Astrocyte (in vitro differentiated cells and primary cell): ENCODE measurements around the gene IL10. TPM values are rescaled to one million over a fixed set of nuclear protein-coding genes. Genes with fewer than 3 reads are reported as not detected.

Experiments
- DNase-seq: peaks from one replicate; pipeline ENCODE4 v3.0.0-alpha.2; 2010; ENCODE audit warnings: low read depth
- FAIRE-seq: peaks from 2 replicates; lab custom pipeline; 2011; peaks lifted over from hg19 to GRCh38; lab: Jason Lieb, UNC
- H2AFZ ChIP-seq: 2 replicates; pipeline ENCODE4 v1.6.0; 2012; ENCODE audit warnings: low read depth, low read length, inconsistent platforms
- H3K27ac ChIP-seq: 2 replicates; pipeline ENCODE4 v1.5.1; 2011; ENCODE audit warnings: low read depth, low read length, inconsistent platforms
- H3K27me3 ChIP-seq: 2 replicates; pipeline ENCODE4 v1.6.0; 2011; ENCODE audit warnings: low read length, inconsistent platforms; ENCODE audit not compliant: insufficient read depth
- H3K36me3 ChIP-seq: 2 replicates; pipeline ENCODE4 v1.5.1; 2011; ENCODE audit warnings: low read length, inconsistent platforms; ENCODE audit not compliant: insufficient read depth
- H3K4me1 ChIP-seq: 2 replicates; pipeline ENCODE4 v1.5.1; 2011; ENCODE audit warnings: low read length, inconsistent platforms; ENCODE audit not compliant: insufficient read depth
- H3K4me2 ChIP-seq: 2 replicates; pipeline ENCODE4 v1.6.0; 2012; ENCODE audit warnings: low read length, inconsistent platforms
- H3K4me3 ChIP-seq: 2 replicates; pipeline ENCODE4 v1.5.1; 2011; ENCODE audit warnings: low read depth, mild to moderate bottlenecking, low read length, inconsistent platforms; ENCODE audit not compliant: insufficient read depth
- H3K79me2 ChIP-seq: 2 replicates; pipeline ENCODE4 v1.6.0; 2012; ENCODE audit warnings: mild to moderate bottlenecking, low read length, inconsistent platforms; ENCODE audit not compliant: insufficient read depth
- H3K9ac ChIP-seq: 2 replicates; pipeline ENCODE4 v1.6.0; 2012; ENCODE audit warnings: mild to moderate bottlenecking, low read length, inconsistent platforms
- H3K9me3 ChIP-seq: 2 replicates; pipeline ENCODE4 v1.5.1; 2012; ENCODE audit warnings: low read depth, mild to moderate bottlenecking, low read length, inconsistent platforms; ENCODE audit not compliant: insufficient read depth
- H4K20me1 ChIP-seq: 2 replicates; pipeline ENCODE4 v1.6.0; 2012; ENCODE audit warnings: low read length, inconsistent platforms; ENCODE audit not compliant: insufficient read depth
- H3K27ac Mint-ChIP-seq: one replicate; pipeline ENCODE4 v1.8.0; 2021; ENCODE audit warnings: mild to moderate bottlenecking, mixed read lengths; ENCODE audit not compliant: unreplicated experiment
- H3K27me3 Mint-ChIP-seq: one replicate; pipeline ENCODE4 v1.8.0; 2021; ENCODE audit warnings: low read depth, mixed read lengths; ENCODE audit not compliant: unreplicated experiment
- H3K36me3 Mint-ChIP-seq: one replicate; pipeline ENCODE4 v1.8.0; 2021; ENCODE audit warnings: low read depth, mixed read lengths; ENCODE audit not compliant: unreplicated experiment
- H3K4me1 Mint-ChIP-seq: one replicate; pipeline ENCODE4 v1.8.0; 2021; ENCODE audit warnings: low read depth, mixed read lengths; ENCODE audit not compliant: unreplicated experiment
- H3K4me3 Mint-ChIP-seq: one replicate; pipeline ENCODE4 v1.8.0; 2021; ENCODE audit warnings: mild to moderate bottlenecking, moderate library complexity, mixed read lengths; ENCODE audit not compliant: unreplicated experiment
- H3K9me3 Mint-ChIP-seq: one replicate; pipeline ENCODE4 v1.8.0; 2021; ENCODE audit warnings: mild to moderate bottlenecking, mixed read lengths; ENCODE audit not compliant: unreplicated experiment
- EZH2 ChIP-seq: IDR thresholded peaks from 2 replicates; pipeline ENCODE4 v1.6.1; 2012; ENCODE audit warnings: mild to moderate bottlenecking, low read length, inconsistent platforms; ENCODE audit not compliant: insufficient read depth
- total RNA-seq: library from RNA; stranded (reverse); gene quantifications from 2 replicates; pipeline ENCODE4 v1.2.1, GENCODE V29; 2021
- TF ChIP-seq, protein P1 (sequence below): IDR thresholded peaks from 2 replicates; pipeline ENCODE4 v1.5.1; 2011; ENCODE audit warnings: low read depth, mild to moderate bottlenecking, inconsistent platforms, low read length, moderate library complexity; ENCODE audit not compliant: insufficient read depth

The IL10 gene
- total RNA-seq, 1 donor from 2014 or later, result not detected

DNA sequence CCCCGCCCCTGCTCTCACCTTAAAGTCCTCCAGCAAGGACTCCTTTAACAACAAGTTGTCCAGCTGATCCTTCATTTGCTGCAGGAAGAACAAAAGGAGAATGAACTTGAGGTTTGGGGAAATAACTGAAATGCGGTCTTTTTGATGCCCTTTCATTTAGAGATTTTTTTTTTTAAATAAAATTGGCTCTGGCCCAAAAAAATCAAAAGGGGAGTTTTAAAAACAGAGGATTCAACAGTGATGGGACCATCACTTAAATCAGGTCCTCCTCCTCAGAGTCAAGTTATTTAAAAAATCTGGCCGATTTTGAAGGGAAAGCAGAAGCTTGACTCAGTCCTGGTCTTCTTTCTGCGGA lies 979 bp downstream of the IL10 start:
- Histone ChIP-seq H3K4me3 (no peak overlapping the region), H3K36me3 (no peaks in the 10 kb centered on the region), H3K9ac (no peak overlapping the region), H3K27ac (no peak overlapping the region), H4K20me1 (no peaks in the 10 kb centered on the region), H3K79me2 (no peaks in the 10 kb centered on the region), H3K9me3 (no peaks in the 10 kb centered on the region), H2AFZ (no peak overlapping the region), H3K27me3 (peaks cover 50% of the 10 kb centered on the region), H3K4me2 (no peak overlapping the region), H3K4me1 (peaks cover 14% of the 10 kb centered on the region)
- Mint-ChIP-seq H3K36me3 (no peaks in the 10 kb centered on the region), H3K4me3 (peak overlapping the region; percentile 35), H3K27ac (no peak overlapping the region), H3K4me1 (peaks cover 27% of the 10 kb centered on the region), H3K9me3 (no peaks in the 10 kb centered on the region), H3K27me3 (peaks cover 63% of the 10 kb centered on the region)
- DNase-seq, result no peak
- TF ChIP-seq, protein P1, sequence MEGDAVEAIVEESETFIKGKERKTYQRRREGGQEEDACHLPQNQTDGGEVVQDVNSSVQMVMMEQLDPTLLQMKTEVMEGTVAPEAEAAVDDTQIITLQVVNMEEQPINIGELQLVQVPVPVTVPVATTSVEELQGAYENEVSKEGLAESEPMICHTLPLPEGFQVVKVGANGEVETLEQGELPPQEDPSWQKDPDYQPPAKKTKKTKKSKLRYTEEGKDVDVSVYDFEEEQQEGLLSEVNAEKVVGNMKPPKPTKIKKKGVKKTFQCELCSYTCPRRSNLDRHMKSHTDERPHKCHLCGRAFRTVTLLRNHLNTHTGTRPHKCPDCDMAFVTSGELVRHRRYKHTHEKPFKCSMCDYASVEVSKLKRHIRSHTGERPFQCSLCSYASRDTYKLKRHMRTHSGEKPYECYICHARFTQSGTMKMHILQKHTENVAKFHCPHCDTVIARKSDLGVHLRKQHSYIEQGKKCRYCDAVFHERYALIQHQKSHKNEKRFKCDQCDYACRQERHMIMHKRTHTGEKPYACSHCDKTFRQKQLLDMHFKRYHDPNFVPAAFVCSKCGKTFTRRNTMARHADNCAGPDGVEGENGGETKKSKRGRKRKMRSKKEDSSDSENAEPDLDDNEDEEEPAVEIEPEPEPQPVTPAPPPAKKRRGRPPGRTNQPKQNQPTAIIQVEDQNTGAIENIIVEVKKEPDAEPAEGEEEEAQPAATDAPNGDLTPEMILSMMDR, result no peak
- TF ChIP-seq EZH2, result no peak
- FAIRE-seq, result no peak

DNA sequence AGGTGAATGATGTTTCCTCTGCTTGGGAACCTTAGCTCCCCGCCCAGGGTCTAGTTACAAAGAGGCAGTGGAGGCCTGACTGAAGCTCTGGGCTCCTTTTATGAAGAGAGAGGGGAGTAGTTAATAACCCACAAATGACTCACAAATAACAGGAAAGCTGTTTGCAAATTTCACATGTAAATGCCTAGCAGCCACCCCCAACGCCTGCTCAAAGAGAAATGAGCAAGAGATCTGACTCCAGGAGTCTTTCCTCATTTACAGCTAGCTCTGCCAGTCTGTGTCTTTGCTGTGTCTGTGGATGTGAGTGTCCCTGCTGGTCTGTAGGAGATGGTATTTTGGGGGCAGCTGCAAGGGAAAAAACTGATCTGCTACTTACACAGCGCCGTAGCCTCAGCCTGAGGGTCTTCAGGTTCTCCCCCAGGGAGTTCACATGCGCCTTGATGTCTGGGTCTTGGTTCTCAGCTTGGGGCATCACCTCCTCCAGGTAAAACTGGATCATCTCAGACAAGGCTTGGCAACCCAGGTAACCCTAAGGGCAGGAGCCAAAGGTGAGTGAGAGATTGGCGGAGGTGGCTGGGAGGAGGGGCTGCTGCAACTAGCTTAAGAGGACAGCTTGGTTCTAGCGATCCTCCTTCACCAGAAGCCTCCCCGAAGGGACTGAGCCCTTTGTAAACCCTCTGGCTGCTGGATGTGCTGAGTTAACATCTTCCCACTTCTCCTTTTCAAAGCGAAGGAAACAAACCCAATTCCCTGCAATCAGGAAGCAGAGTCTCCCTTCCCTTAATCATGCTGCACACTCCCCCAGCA lies 1.6 kb downstream of the IL10 start, which contains the start of gene IL19:
Gene IL19 (plus strand): TSS at position 243 of the 807 bp plus-strand sequence. CDS start 65,890 bp downstream, outside the sequence.
- FAIRE-seq (no peak), DNase-seq (peak; percentile 81)
- Histone ChIP-seq H2AFZ (no peak within 1 kb of the TSS), H3K4me3 (no peak within 1 kb of the TSS), H3K36me3 (no peaks in the 10 kb centered on the region), H3K4me1 (peaks cover 18% of the 10 kb centered on the region), H4K20me1 (no peaks in the 10 kb centered on the region), H3K4me2 (peak within 1 kb of the TSS; percentile 9), H3K27ac (no peak within 1 kb of the TSS), H3K9me3 (no peaks in the 10 kb centered on the region), H3K79me2 (no peaks in the 10 kb centered on the region), H3K27me3 (peaks cover 44% of the 10 kb centered on the region), H3K9ac (no peak within 1 kb of the TSS)
- H3K4me1 Mint-ChIP-seq, result peaks cover 33% of the 10 kb centered on the region
- peak within 1 kb of the TSS; percentile 35 for H3K4me3 Mint-ChIP-seq
- no peaks in the 10 kb centered on the region for H3K36me3 Mint-ChIP-seq
- H3K27me3 Mint-ChIP-seq, result peaks cover 58% of the 10 kb centered on the region
- no peaks in the 10 kb centered on the region for H3K9me3 Mint-ChIP-seq
- TF ChIP-seq EZH2, result no peak
- TF ChIP-seq, protein P1, result no peak
- no peak within 1 kb of the TSS for H3K27ac Mint-ChIP-seq

DNA sequence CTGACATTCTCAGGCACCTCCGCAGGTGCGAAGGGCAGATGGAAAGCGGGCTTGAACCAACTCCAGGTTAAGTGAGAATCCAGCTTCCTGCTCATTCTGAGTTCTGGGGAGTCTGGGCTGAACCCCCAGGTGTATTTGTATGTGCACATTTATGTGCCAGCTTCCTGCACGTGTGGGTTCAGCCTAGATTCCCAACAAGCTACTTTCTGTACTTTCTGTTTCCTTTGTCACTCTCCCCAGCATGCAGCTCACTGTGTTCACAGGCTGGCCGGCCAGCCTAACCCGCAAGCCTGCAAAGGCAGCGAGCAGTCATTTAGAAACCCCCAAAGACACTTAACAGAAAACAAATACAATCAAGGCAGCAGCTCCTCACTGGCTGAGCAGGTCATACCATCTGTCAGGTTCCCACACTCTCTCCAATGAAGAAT lies 3.0 kb downstream of the IL10 start:
- no peaks in the 10 kb centered on the region for H3K9me3 ChIP-seq
- no peaks in the 10 kb centered on the region for H3K36me3 ChIP-seq
- H3K9ac ChIP-seq, result no peak overlapping the region
- no peak overlapping the region for H3K27ac ChIP-seq
- Mint-ChIP-seq H3K27me3 (peaks cover 52% of the 10 kb centered on the region), H3K9me3 (peaks cover 2% of the 10 kb centered on the region), H3K4me3 (no peak overlapping the region), H3K27ac (no peak overlapping the region), H3K4me1 (peaks cover 35% of the 10 kb centered on the region), H3K36me3 (no peaks in the 10 kb centered on the region)
- no peak overlapping the region for H3K4me3 ChIP-seq
- no peak overlapping the region for H2AFZ ChIP-seq
- DNase-seq, result no peak
- TF ChIP-seq, protein P1, result no peak
- TF ChIP-seq EZH2, result no peak
- no peak for FAIRE-seq
- H4K20me1 ChIP-seq, result no peaks in the 10 kb centered on the region
- H3K79me2 ChIP-seq, result no peaks in the 10 kb centered on the region
- peaks cover 34% of the 10 kb centered on the region for H3K27me3 ChIP-seq
- H3K4me2 ChIP-seq, result no peak overlapping the region
- H3K4me1 ChIP-seq, result peaks cover 18% of the 10 kb centered on the region
